ENCODE data around the gene DUSP9. TPM values are rescaled to one million over a fixed set of nuclear protein-coding genes. Genes with fewer than 3 reads are reported as not detected.

DUSP9 gene
- total RNA-seq, 4 donors from 2014 or later, result not detected

DNA sequence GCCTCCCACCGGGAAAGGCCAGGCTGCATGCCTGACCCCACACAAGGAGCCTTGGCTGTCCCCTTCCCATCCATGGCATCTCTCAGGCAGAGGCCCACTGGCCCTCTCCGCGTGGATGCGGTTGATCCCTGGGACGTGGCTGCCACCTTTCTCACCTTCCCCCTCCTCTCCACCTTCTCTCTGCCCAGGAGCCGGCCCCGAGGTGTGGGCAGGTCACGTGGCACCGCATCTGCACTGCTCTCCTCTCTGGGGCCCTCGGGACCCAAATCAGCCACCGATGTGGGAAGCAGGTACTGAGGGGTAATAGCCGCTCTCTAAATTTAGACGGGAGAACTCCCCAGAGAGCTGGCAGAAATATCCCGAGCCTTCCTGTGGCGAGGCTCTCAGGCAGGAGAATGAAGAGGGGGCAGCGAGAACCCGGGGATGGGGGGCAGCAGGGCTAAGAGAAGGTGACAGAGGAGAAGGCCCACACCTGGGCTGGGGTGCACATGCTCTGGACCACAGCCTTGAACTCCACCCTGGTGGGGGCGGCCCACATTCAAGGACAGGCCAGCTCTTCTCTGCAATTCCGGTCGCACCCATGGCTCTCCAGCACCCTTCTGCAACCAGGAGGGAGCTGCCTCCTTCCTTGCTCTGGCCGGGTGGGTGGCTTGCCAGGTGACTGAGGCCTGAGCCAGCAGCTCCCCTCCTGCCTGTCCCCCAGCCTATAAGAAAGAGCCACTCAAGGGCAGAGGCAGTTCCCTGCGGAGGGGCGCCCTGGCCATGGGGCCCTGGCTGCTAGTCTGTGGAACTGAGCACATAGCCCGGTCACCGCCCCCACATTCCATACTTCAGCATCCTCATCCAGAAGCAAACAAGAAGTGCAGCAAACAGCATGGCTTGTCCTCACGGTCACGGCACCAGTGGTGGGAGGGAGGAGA, 9.6 kb upstream of the DUSP9 start:
- Histone ChIP-seq H3K36me3 (no peaks in the 10 kb centered on the region), H3K27me3 (peaks cover 3 to 12% (median 8%) of the 10 kb centered on the region in 3 donors), H3K9me3 (no peaks in the 10 kb centered on the region), H3K4me3 (no peak overlapping the region), H3K4me1 (peaks cover 0 to 6% of the 10 kb centered on the region in 2 donors), H3K27ac (no peak overlapping the region)
- ATAC-seq, result no peak
- intact Hi-C loops (cut with DNase I; ENCODE audit: low total_unique reads) (no loop called here), in situ Hi-C loops (cut with MboI; ENCODE audit: low sequenced_read_pairs in 4 of 4) (no loop called here)
- TF ChIP-seq, protein P1, sequence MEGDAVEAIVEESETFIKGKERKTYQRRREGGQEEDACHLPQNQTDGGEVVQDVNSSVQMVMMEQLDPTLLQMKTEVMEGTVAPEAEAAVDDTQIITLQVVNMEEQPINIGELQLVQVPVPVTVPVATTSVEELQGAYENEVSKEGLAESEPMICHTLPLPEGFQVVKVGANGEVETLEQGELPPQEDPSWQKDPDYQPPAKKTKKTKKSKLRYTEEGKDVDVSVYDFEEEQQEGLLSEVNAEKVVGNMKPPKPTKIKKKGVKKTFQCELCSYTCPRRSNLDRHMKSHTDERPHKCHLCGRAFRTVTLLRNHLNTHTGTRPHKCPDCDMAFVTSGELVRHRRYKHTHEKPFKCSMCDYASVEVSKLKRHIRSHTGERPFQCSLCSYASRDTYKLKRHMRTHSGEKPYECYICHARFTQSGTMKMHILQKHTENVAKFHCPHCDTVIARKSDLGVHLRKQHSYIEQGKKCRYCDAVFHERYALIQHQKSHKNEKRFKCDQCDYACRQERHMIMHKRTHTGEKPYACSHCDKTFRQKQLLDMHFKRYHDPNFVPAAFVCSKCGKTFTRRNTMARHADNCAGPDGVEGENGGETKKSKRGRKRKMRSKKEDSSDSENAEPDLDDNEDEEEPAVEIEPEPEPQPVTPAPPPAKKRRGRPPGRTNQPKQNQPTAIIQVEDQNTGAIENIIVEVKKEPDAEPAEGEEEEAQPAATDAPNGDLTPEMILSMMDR (IDR thresholded peaks at IDR 0.05 in 4 of 5, conservative IDR thresholded peaks at IDR 0.05 in 1 of 5), result no peak
- no peak for TF ChIP-seq POLR2A (IDR thresholded peaks at IDR 0.05)
- DNase-seq, result no peak

DNA sequence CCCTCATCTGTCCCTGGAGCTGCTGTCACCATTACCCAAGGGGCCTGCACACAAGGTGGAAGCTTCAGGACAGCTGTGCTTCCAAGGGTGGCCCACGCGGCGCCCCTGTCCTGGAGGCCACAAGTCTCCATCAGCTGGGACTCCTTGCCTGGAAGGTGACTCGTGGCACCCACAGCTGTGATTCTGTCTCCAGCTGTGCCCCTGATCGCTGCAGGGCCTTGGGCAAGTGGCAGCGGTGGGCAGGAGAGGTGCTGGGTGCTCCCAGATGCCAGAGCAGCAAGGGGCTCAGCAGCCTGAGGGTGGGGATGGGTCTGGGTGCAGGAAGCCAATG, 9.0 kb upstream of the DUSP9 start:
- H3K27me3 ChIP-seq, result peaks cover 6 to 19% (median 15%) of the 10 kb centered on the region in 3 donors
- no peak for DNase-seq

DNA sequence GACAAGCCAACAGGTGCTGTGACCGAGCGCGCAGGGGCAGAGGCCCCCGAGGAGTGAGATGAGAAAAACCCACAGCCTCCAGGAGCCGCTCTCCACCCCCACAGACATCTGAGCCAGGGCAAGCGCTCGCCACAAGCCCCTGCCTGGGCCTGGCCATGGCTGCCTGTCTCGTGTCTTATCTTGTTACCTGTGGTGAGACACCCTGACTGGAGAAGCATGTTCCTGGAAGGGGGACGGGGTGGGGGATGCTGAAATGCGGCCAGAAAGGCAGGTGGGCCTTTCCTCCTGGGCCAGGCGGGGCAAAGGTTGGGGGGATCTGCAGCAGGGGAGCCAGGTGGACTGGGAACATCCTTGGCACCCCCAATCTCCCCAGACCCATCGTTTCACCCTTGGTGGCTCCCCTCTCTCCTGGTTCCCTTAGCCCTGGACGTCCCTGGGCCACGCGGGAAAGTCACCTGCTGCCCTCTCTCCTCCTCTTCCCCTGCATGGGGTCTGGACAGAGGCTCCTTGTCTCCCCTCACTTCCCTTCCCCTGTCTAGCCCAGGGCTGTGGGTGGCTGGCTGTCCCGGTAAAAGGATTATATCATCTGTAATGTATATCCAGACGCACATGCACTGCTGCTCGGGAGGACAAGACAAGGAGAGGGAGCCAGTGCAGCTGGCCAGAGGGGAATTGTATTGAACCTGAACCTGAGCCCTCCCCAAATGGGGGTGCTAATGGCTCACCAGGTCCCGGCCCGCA, 8.4 kb upstream of the DUSP9 start:
- H3K4me3 ChIP-seq, result no peak overlapping the region
- intact Hi-C loops (cut with DNase I; ENCODE audit: low total_unique reads), result no loop called here
- TF ChIP-seq, protein P1 (IDR thresholded peaks at IDR 0.05 in 4 of 5, conservative IDR thresholded peaks at IDR 0.05 in 1 of 5), result no peak
- no peak for TF ChIP-seq POLR2A (IDR thresholded peaks at IDR 0.05)
- H3K9me3 ChIP-seq, result no peaks in the 10 kb centered on the region
- no peak for DNase-seq
- peaks cover 12 to 25% (median 21%) of the 10 kb centered on the region in 3 donors for H3K27me3 ChIP-seq
- H3K27ac ChIP-seq, result no peak overlapping the region
- ATAC-seq, result no peak
- no peaks in the 10 kb centered on the region for H3K36me3 ChIP-seq
- in situ Hi-C loops (cut with MboI; ENCODE audit: low sequenced_read_pairs in 4 of 4), result no loop called here
- peaks cover 0 to 8% of the 10 kb centered on the region in 2 donors for H3K4me1 ChIP-seq

More for the DNA sequence above, 9.0 kb upstream of the DUSP9 start:
- Histone ChIP-seq H3K4me1 (peaks cover 0 to 8% of the 10 kb centered on the region in 2 donors), H3K36me3 (no peaks in the 10 kb centered on the region), H3K9me3 (no peaks in the 10 kb centered on the region), H3K4me3 (no peak overlapping the region), H3K27ac (no peak overlapping the region)
- in situ Hi-C loops (cut with MboI; ENCODE audit: low sequenced_read_pairs in 4 of 4), result no loop called here
- ATAC-seq, result no peak
- intact Hi-C loops (cut with DNase I; ENCODE audit: low total_unique reads), result no loop called here
- TF ChIP-seq POLR2A (IDR thresholded peaks at IDR 0.05), result no peak
- TF ChIP-seq, protein P1 (IDR thresholded peaks at IDR 0.05 in 4 of 5, conservative IDR thresholded peaks at IDR 0.05 in 1 of 5), result no peak

DNA sequence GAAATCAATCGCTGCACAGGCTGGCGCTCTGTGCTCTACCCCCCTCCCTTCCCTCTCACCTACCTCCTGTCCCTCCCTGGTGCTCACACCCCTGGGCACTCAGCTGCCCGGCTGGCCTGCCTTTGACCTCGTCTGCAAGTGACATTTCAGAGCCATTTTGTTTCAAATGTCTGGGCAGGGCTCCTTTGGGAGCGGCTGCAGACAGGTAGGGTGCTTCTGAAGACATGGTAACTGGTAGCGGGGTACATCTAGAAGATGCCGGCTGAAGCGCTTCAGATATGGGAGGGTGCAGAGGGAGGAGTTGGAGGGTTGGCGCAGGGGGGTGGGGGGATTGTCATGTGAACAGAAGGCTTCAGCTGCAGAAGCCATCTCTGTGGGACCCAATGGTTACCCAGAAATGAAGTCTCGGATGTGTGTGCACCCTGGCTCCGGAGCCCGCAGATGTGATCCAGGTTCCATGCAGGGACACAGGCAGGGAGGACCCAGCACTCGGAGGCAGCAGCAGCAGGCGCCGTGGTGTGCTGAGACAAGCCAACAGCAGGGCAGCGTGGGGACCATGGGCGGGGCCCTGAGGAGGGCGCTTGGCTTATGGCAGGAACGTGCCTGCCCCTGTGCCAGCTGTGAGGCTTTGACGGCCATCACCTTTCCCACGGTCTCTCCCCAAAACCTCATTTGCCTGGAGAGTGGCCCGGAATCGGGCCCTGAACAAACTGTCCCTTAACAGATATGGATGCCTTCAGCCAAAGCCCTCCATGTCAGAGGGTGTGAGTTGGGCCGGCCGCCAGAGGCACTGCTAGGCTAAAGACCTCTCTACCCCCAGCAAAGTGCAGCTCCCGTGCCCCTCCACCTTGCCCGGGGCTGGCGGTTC, 7.6 kb upstream of the DUSP9 start:
- H3K27me3 ChIP-seq, result peaks cover 12 to 28% (median 23%) of the 10 kb centered on the region in 3 donors
- ATAC-seq (no peak), DNase-seq (no peak)
- in situ Hi-C loops (cut with MboI; ENCODE audit: low sequenced_read_pairs in 4 of 4), result no loop called here
- H3K4me3 ChIP-seq, result no peak overlapping the region
- H3K27ac ChIP-seq, result no peak overlapping the region
- intact Hi-C loops (cut with DNase I; ENCODE audit: low total_unique reads), result no loop called here
- no peak for TF ChIP-seq POLR2A (IDR thresholded peaks at IDR 0.05)
- TF ChIP-seq, protein P1 (IDR thresholded peaks at IDR 0.05 in 4 of 5, conservative IDR thresholded peaks at IDR 0.05 in 1 of 5), result no peak
- H3K4me1 ChIP-seq, result peaks cover 0 to 8% of the 10 kb centered on the region in 2 donors
- H3K9me3 ChIP-seq, result no peaks in the 10 kb centered on the region
- no peaks in the 10 kb centered on the region for H3K36me3 ChIP-seq
